HG03064 (cell line): ENCODE measurements around the gene BASP1.

Experiments used
- ATAC-seq: cut with Tn5 transposase; IDR thresholded peaks from one replicate; pipeline ENCODE4 v1.9.1; 2021; ENCODE audit warnings: low read depth; ENCODE audit not compliant: unreplicated experiment

The BASP1 gene

DNA sequence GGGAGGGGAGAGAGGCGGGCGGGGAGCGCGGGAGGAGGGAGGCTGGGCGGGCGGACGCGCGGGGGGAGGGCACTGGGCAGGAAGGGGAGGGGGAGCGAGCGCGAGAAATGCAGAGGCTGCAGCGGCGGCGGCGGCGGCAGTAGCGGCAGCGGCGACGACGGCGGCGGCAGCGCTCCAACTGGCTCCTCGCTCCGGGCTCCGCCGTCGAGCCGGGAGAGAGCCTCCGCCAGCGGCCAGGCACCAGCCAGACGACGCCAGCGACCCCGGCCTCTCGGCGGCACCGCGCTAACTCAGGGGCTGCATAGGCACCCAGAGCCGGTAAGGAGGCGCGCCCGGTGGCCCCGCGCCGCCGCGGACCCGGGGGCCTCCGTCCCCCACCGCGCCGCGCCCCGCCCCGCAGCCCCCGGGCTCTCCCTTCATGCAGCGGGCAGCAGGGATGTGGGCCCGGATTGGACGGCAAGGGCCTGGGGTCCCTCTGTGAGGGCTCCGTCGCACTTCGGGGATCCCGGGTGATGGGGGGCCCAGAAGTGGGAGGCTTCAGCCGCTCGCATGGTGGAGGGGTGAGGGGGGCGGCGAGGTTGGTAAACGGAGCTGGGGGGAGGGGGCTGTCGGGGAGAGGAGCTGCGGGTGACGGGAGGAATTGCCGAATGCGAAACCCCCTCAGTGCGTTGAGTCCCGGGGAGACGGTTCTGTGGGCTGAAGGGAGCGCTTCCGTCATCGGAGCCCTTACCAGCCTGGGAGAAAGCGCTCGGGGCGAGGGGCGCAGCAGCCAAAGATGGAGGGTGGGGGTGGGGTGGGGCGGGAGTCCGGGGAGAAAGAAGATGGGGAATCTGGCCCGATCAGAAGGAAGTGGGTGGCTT, at the start of gene BASP1:
Gene BASP1 (plus strand): TSS at position 139 of the 860 bp plus-strand sequence. CDS start 57,586 bp downstream, outside the sequence.
- ATAC-seq: peak; percentile 36

GRCh38 chr5:17169507-17169906, 47.9 kb upstream of the BASP1 start:
- no peak for ATAC-seq

GRCh38 chr5:17172791-17173190, 44.6 kb upstream of the BASP1 start:
- ATAC-seq: no peak

DNA sequence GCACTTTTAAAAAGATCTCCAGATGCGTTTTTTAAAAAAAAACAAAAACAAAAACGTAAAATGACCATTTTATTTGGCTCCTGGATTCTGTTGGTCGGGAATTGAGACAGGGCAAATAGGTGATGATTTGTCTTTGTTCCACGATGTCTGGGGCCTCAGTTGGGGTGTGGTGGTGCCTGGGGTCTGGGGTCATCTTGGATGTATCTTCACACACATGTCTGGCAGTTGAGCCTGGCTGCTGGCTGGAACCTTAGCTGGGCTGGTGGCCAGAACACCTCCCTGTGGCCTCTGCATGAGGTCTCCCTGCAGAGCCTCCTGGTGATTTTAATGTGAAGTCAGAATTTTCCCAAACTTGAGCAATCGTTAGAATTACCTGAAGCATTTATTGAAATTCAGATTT, 42.5 kb upstream of the BASP1 start:
- ATAC-seq: no peak

GRCh38 chr5:17177501-17178372, 39.7 kb upstream of the BASP1 start:
- no peak for ATAC-seq

- ATAC-seq: no peak
These were observed 39.1 kb upstream of the BASP1 start for GRCh38 chr5:17178373-17178675.

DNA sequence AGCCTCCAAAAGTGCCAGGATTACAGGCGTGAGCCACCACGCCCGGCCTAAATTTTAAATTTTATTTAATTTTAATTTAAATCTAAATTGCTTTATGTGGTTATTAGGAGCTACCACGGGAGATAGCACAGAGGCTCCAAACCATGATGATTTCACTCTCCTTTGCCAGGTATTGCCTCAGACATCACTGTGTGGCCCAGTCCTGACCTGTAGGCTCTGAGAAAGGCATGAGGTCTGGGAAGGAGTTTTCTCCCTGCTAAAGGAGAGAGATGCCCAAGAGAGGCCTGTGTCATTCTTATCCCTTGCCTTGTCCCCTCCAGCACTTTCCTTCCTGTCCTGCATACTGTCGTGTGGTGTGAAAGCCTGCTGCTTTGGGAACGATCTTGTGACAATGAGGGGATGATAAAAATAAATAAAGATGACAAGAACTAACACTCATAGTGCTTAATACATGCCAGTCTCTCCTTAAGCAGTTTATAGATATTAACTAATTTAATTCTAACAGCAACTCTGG, 37.0 kb upstream of the BASP1 start:
- no peak for ATAC-seq

GRCh38 chr5:17180864-17181723, 36.3 kb upstream of the BASP1 start:
- ATAC-seq: no peak

GRCh38 chr5:17182494-17182893, 34.9 kb upstream of the BASP1 start:
- no peak for ATAC-seq

DNA sequence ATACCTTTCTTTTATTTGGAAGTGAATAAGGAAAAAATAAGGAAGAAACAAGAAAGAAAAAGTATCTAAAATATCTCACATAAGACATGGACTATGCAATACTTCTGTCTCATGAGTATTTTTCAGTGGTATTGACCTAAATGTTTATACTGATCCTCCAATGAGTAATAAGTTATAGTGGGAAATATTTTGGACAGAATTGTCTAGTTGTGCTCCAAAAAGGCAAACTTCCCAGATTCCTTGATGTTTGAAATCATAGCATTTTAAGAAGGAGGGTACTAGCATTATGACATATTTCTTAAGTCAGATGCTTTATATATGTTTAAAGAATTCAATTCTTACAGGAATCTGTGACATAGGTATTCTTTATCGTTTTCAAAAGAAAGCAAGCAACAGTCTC, 34.5 kb upstream of the BASP1 start:
- no peak for ATAC-seq

DNA sequence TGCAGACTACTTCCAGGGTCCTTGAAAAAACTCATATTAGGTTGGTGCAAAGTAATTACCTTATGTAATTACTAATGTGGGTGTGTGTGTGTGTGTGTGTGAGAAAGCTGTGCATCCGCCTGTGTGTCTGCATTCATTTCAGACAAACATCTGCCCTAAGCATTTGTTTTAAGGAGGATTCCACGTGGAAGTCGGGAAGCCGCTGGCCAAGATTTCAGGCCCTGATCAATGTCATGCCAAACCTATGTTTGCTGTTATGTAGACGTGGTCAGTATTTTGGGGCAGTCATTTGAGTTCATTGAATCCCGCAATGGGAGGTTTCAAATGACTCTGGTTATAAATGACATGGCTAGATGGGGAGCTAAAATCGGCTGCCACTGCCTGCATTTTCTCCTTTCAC, 33.6 kb upstream of the BASP1 start:
- no peak for ATAC-seq

- ATAC-seq: no peak
These were observed 32.8 kb upstream of the BASP1 start for GRCh38 chr5:17184588-17184987.

DNA sequence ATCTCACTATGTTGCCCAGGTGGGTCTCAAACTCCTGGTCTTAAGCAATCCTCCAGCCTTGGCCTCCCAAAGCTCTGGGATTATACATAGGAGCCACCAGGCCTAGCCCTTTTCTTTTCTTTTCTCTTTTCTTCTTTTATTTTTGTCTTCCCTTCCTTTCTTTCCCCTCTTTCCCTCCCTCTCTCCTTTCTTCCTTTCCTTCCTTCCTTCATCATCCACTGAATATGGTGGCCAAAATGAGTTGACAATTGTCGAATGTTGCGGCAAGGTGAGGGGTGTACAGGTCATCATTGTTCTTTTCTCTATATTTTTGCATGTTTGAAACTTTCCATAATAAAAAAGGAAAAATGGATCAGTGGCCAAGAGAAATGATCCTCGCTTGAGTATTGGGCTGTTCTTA, 32.1 kb upstream of the BASP1 start:
- ATAC-seq: no peak

DNA sequence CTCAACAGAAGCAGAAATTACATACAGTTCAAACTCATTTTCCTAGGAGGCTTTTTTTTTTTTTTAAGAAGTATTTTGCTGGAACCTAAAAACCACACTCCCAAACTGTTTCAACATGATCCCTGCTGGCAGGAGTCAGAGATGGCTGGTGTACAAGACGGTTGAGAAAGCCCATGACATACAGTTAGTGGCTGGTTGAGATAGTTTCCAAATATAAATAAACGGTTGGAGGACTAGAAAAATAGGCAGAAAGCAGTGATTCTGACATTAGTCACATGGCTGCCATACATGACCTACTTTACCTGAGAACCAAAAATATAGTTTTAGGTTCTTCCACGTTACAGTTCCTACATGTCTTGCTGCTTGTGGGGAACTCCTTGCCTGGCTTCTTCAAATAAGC, 31.7 kb upstream of the BASP1 start:
- no peak for ATAC-seq

DNA sequence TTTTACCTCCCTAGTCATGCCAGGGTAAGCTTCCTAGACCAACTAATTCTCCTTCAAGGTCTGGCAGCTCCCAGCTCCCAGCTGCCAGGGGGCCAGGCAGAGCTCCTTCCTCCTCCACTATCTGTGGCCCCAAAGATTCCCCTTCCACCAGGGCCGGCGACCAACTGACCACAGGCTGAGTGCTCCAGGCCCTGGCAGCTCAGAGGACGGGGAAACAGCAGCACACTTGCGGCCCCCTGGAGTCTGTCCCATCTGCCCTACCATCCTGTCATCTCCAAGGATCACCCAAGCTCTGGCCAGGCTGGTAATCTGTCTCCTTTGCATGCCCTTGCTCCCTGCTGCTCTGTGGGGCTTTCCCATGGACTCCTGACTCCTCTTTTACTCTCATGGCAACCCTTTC, 31.2 kb upstream of the BASP1 start:
- no peak for ATAC-seq

DNA sequence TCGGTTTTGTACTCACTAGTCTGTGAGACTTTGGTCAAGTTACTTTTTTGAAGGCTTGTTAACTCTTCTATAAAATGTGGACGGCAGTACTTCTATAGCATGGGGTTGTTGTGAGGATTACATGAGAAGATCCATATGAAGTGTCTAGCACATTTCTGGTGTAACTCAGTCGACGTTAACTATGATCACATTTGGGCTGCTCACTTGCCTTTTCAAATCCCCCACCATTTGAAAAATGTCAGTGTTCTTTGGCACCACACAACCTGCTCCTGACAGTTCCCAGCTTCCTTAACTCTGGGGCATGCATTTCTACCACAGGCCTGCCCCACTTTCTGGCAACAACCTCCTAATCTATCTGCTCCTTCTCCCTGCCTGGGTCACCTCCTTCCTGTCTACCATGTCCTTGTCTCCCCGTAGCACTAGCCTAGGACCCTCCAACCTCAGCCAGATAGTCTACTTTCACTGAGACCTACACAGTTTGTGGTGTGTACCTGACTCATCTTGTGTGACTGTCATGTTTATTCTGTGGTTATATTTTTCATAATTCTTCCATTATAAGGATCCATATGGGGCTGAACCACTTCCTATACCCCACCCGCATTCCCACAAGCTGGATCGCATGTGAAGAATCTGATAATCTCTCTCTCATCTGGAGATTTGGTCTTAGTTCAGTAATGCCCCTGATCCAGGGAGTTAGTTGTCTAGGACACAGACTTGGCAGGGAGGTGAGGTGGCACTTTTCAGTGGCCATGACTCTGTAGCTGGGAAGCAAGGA, 30.2 kb upstream of the BASP1 start:
- no peak for ATAC-seq

- no peak for ATAC-seq
These were observed 29.7 kb upstream of the BASP1 start for GRCh38 chr5:17187786-17188170.

GRCh38 chr5:17189381-17190036, 27.9 kb upstream of the BASP1 start:
- peak; percentile 70 for ATAC-seq

DNA sequence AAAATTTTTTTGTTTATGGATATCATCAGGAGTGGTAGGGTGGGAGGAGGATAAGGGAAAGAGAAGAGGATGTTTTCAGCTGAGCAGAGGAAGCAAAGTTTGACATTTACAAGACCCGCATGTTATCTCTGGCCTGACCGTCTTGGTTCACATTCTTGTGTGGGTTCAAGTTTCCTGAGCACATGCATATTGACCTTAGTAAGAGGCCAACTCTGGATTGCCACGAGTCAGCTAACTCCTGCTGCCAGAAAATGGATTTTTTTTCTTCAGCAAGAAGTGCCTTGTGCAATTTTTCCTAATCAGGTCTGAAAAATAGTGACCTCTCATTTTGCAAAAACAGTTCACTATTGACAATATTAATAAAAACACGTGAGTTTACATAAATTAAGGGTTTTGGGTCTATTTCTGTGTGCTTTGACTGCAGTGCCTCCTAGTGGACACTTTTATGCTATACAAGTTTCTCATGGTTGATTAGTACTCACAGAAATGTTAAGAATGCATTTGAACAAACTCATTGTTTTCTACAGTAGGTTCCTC, 27.1 kb upstream of the BASP1 start:
- no peak for ATAC-seq
